ENCODE measurements around the gene ZNF804B.

Gene ZNF804B

DNA sequence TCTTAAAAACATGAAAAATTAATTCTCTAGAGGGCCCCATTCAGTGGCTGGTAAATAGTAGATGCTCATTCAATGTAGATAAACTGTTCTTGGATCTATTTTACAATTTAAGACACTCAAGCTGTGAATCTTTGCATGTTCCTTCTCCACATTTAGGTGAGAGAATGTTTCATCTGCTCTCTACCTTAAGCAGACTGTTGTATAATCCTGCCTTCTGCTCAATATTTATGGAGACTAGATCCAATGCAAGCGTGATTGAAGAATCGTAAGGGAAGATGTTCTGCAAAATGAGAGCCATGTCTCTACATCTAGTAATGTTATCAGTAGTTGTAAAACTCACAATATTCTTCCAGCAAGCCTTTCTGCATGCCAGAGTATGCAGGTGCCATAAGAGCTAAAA is 151.0 kb downstream of the ZNF804B start:
- H3K4me1 ChIP-seq (ENCODE audit: control insufficient read depth, insufficient read depth, low read length) = no peaks in the 10 kb centered on the region
- no peak overlapping the region for H3K9ac ChIP-seq (ENCODE audit: low read length in 2 of 2)
- H3K36me3 ChIP-seq (ENCODE audit: control insufficient read depth in 2 of 2, insufficient read depth in 2 of 2, low read length in 2 of 2) = no peaks in the 10 kb centered on the region
- no peak overlapping the region for H3K27ac ChIP-seq (ENCODE audit: low read length)
- no peaks in the 10 kb centered on the region for H3K9me3 ChIP-seq (ENCODE audit: control insufficient read depth in 2 of 2, low read length in 2 of 2)
- H3K27me3 ChIP-seq (ENCODE audit: control insufficient read depth in 1 of 2, insufficient read depth in 2 of 2, low read length in 2 of 2) = no peaks in the 10 kb centered on the region
- H3K4me3 ChIP-seq (ENCODE audit: low read length in 2 of 2) = no peak overlapping the region

DNA sequence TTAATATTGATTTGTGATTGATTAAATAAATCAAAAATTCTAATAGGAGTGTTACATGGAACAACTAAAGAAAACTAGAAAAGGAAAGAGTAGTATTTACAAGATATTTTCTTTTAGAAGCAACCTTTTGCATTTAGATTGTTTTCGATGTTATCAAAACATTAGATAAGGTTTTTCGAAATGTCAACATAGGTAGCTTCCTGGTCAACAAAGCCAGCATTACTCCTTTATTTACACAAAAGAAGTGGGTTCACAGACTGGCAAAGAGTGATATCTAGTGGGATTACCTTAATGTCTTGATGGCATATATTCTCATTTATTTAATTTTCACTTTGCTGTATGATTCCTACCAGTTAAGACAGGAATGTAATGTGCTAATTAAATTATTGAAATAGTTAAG is 153.4 kb downstream of the ZNF804B start:
- no peaks in the 10 kb centered on the region for H3K4me1 ChIP-seq (ENCODE audit: control insufficient read depth, insufficient read depth, low read length)
- H3K27ac ChIP-seq (ENCODE audit: low read length) = no peak overlapping the region
- no peak overlapping the region for H3K4me3 ChIP-seq (ENCODE audit: low read length in 2 of 2)
- no peaks in the 10 kb centered on the region for H3K36me3 ChIP-seq (ENCODE audit: control insufficient read depth in 2 of 2, insufficient read depth in 2 of 2, low read length in 2 of 2)
- H3K27me3 ChIP-seq (ENCODE audit: control insufficient read depth in 1 of 2, insufficient read depth in 2 of 2, low read length in 2 of 2) = no peaks in the 10 kb centered on the region
- H3K9ac ChIP-seq (ENCODE audit: low read length in 2 of 2) = no peak overlapping the region
- no peaks in the 10 kb centered on the region for H3K9me3 ChIP-seq (ENCODE audit: control insufficient read depth in 2 of 2, low read length in 2 of 2)

DNA sequence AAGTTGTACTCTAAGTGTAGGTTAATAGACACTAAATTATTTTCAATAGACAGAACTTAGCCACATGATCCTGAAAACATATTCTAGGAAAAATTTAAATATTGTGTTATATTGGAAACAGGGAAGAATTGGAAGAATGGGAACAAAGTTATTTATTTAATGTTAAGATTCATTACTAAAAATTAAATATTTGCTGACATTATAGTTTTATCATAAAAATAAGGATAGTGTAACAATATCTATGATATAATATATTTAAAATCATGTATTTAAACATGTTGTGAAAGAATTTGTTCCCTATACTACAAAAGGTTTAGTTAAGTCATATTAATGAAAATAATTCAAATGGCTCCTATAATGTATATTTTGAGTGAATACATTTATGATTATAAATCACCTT is 156.1 kb downstream of the ZNF804B start:
- Histone ChIP-seq H3K9me3 (ENCODE audit: control insufficient read depth in 2 of 2, low read length in 2 of 2) (no peaks in the 10 kb centered on the region), H3K36me3 (ENCODE audit: control insufficient read depth in 2 of 2, insufficient read depth in 2 of 2, low read length in 2 of 2) (no peaks in the 10 kb centered on the region), H3K4me1 (ENCODE audit: control insufficient read depth, insufficient read depth, low read length) (no peaks in the 10 kb centered on the region), H3K27ac (ENCODE audit: low read length) (no peak overlapping the region), H3K4me3 (ENCODE audit: low read length in 2 of 2) (no peak overlapping the region), H3K9ac (ENCODE audit: low read length in 2 of 2) (no peak overlapping the region), H3K27me3 (ENCODE audit: control insufficient read depth in 1 of 2, insufficient read depth in 2 of 2, low read length in 2 of 2) (no peaks in the 10 kb centered on the region)

DNA sequence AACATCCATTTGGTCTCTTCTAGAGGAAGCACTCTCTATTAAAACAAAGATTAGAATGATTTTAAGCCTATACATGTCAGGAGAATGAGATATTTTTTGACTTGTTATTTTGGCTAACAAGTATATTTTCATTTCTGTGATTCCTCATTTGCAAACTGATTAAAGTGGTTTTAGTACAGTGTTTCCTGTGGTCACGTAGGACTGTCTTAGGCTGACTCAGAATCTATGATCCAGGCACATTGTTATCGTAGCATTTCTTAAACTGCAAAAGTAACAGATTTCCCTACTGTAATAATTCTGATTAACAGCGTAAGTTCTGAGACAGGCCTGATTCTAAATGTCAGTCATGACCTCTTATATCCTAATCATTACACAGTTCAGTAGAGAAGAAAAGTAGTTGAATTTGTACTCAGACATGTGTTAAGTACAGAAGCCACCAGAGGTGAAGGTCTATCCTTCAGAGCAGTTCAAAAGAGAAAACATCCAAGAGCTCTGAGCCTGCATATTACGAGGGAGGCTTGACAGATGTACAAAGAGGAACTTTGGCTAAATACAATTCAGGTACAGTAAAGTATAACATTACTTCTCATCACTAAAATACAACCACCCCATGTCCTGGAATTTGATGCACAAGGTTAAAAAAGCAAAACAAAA is 160.1 kb downstream of the ZNF804B start:
- H3K9ac ChIP-seq (ENCODE audit: low read length in 2 of 2) = no peak overlapping the region
- H3K36me3 ChIP-seq (ENCODE audit: control insufficient read depth in 2 of 2, insufficient read depth in 2 of 2, low read length in 2 of 2) = no peaks in the 10 kb centered on the region
- no peaks in the 10 kb centered on the region for H3K27me3 ChIP-seq (ENCODE audit: control insufficient read depth in 1 of 2, insufficient read depth in 2 of 2, low read length in 2 of 2)
- H3K27ac ChIP-seq (ENCODE audit: low read length) = no peak overlapping the region
- no peak overlapping the region for H3K4me3 ChIP-seq (ENCODE audit: low read length in 2 of 2)
- H3K4me1 ChIP-seq (ENCODE audit: control insufficient read depth, insufficient read depth, low read length) = no peaks in the 10 kb centered on the region
- no peaks in the 10 kb centered on the region for H3K9me3 ChIP-seq (ENCODE audit: control insufficient read depth in 2 of 2, low read length in 2 of 2)

DNA sequence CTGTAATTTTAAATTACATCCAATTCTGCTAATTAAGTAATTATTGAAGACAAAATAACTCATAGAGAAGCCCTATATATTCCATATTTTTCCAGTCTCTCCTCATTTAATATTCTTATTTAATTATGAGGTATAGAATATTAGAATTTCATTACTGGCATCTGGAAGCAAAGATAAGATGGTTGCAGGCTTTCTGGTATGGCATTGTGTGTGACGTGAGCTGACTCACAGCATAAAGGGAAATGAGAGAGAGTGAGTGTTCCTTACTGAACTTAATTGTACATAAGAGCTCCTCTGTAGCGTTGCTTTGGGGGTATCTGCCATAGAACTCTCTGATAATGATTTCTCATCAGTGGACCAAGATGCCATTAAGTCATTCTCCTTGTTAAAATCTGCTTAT is 163.4 kb downstream of the ZNF804B start:
- H3K27ac ChIP-seq (ENCODE audit: low read length) = no peak overlapping the region
- no peaks in the 10 kb centered on the region for H3K36me3 ChIP-seq (ENCODE audit: control insufficient read depth in 2 of 2, insufficient read depth in 2 of 2, low read length in 2 of 2)
- H3K9ac ChIP-seq (ENCODE audit: low read length in 2 of 2) = no peak overlapping the region
- no peaks in the 10 kb centered on the region for H3K27me3 ChIP-seq (ENCODE audit: control insufficient read depth in 1 of 2, insufficient read depth in 2 of 2, low read length in 2 of 2)
- no peaks in the 10 kb centered on the region for H3K4me1 ChIP-seq (ENCODE audit: control insufficient read depth, insufficient read depth, low read length)
- H3K9me3 ChIP-seq (ENCODE audit: control insufficient read depth in 2 of 2, low read length in 2 of 2) = no peaks in the 10 kb centered on the region
- no peak overlapping the region for H3K4me3 ChIP-seq (ENCODE audit: low read length in 2 of 2)

DNA sequence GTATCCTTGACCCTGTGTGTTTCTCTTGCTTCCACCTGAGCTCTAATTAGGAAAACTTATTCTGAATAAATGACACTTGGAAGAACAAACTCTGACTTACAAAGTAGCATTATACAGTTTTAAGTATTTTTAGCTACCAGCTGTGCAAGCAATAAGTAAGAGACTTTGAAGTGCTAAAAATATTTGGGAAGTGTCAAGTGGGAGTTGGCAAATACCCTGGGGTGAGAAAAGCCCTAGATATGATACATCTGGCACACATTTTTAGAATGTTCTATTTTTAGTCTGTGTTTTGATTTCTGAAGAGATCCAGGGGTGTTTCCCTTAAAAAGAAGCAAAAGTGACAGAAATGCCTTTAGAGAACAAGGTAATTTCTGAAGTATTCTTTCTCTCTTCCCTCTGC is 168.8 kb downstream of the ZNF804B start:
- no peaks in the 10 kb centered on the region for H3K4me1 ChIP-seq (ENCODE audit: control insufficient read depth, insufficient read depth, low read length)
- no peak overlapping the region for H3K4me3 ChIP-seq (ENCODE audit: low read length in 2 of 2)
- no peaks in the 10 kb centered on the region for H3K9me3 ChIP-seq (ENCODE audit: control insufficient read depth in 2 of 2, low read length in 2 of 2)
- H3K27me3 ChIP-seq (ENCODE audit: control insufficient read depth in 1 of 2, insufficient read depth in 2 of 2, low read length in 2 of 2) = no peaks in the 10 kb centered on the region
- H3K9ac ChIP-seq (ENCODE audit: low read length in 2 of 2) = no peak overlapping the region
- no peaks in the 10 kb centered on the region for H3K36me3 ChIP-seq (ENCODE audit: control insufficient read depth in 2 of 2, insufficient read depth in 2 of 2, low read length in 2 of 2)
- H3K27ac ChIP-seq (ENCODE audit: low read length) = no peak overlapping the region

DNA sequence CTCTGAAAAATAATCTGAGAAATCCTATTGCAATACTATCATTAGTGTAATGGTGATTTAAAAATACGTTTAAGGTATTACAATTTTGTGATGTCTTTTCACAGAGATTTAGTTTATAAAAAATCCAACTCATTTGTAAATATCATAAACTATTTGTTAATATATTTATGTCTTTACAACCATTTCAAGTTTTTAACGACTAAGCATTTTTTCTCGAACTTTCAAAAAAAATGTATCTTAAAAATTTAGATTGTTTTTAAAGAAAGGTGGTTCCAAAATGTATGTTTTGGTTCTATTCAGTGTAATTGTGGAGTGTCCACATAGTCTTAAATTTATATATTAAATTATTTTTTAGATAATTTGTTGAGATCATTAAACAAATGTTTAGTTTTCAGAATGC is 170.2 kb downstream of the ZNF804B start:
- H3K27ac ChIP-seq (ENCODE audit: low read length) = no peak overlapping the region
- no peaks in the 10 kb centered on the region for H3K9me3 ChIP-seq (ENCODE audit: control insufficient read depth in 2 of 2, low read length in 2 of 2)
- no peak overlapping the region for H3K4me3 ChIP-seq (ENCODE audit: low read length in 2 of 2)
- H3K4me1 ChIP-seq (ENCODE audit: control insufficient read depth, insufficient read depth, low read length) = no peaks in the 10 kb centered on the region
- H3K27me3 ChIP-seq (ENCODE audit: control insufficient read depth in 1 of 2, insufficient read depth in 2 of 2, low read length in 2 of 2) = no peaks in the 10 kb centered on the region
- H3K36me3 ChIP-seq (ENCODE audit: control insufficient read depth in 2 of 2, insufficient read depth in 2 of 2, low read length in 2 of 2) = no peaks in the 10 kb centered on the region
- H3K9ac ChIP-seq (ENCODE audit: low read length in 2 of 2) = no peak overlapping the region

DNA sequence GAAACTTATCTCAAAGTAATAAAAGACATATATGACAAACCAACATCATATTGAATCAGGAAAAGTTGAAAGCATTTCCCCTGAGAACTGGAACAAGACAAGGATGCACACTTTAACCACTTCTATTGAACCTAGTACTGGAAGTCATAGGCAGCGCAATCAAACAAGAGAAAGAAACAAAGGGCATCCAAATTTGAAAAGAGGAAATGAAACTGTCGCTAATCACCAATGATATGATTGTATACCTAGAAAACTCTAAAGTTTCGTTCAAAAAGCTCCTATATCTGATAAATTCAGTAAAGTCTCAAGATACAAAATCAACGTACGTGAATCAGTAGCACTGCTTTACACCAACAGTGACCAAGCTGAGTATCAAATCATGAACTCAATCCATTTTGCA is 173.8 kb downstream of the ZNF804B start:
- Histone ChIP-seq H3K27ac (ENCODE audit: low read length) (no peak overlapping the region), H3K4me1 (ENCODE audit: control insufficient read depth, insufficient read depth, low read length) (no peaks in the 10 kb centered on the region), H3K36me3 (ENCODE audit: control insufficient read depth in 2 of 2, insufficient read depth in 2 of 2, low read length in 2 of 2) (no peaks in the 10 kb centered on the region), H3K9me3 (ENCODE audit: control insufficient read depth in 2 of 2, low read length in 2 of 2) (no peaks in the 10 kb centered on the region), H3K4me3 (ENCODE audit: low read length in 2 of 2) (no peak overlapping the region), H3K27me3 (ENCODE audit: control insufficient read depth in 1 of 2, insufficient read depth in 2 of 2, low read length in 2 of 2) (no peaks in the 10 kb centered on the region), H3K9ac (ENCODE audit: low read length in 2 of 2) (no peak overlapping the region)

DNA sequence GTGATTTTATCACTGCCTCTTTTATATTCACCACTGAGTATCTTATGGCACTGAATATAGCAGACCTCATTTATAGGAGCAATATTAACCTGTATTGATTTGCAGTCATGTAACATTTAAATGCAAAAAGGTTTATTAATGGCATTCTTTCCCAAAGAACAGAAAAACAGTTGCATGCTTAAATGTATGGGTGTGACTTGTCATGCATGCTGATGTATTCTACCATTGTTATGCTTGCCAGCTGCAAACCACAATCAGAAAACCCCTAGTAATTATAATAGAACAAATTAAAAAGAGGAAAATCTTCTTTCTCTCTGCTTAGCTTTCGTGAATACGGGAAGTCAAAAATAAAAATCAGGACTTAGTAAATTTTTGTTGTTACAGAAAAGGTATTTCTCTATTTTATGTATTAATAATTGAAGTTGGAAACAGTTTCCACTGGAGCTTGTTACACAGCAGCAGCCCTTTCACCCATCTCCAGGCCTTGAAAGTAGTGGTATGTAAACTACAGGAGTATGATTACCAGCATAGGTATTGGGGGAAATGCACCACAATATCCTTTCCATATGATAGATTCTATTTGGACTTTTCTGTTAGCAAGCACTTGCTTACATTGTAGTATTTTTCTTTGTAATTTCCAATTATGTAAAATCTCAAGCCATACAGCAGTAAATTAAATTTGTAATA is 183.5 kb downstream of the ZNF804B start:
- Histone ChIP-seq H3K27ac (ENCODE audit: low read length) (no peak overlapping the region), H3K9me3 (ENCODE audit: control insufficient read depth in 2 of 2, low read length in 2 of 2) (no peaks in the 10 kb centered on the region), H3K4me3 (ENCODE audit: low read length in 2 of 2) (no peak overlapping the region), H3K27me3 (ENCODE audit: control insufficient read depth in 1 of 2, insufficient read depth in 2 of 2, low read length in 2 of 2) (no peaks in the 10 kb centered on the region), H3K4me1 (ENCODE audit: control insufficient read depth, insufficient read depth, low read length) (no peaks in the 10 kb centered on the region), H3K9ac (ENCODE audit: low read length in 2 of 2) (no peak overlapping the region), H3K36me3 (ENCODE audit: control insufficient read depth in 2 of 2, insufficient read depth in 2 of 2, low read length in 2 of 2) (no peaks in the 10 kb centered on the region)

DNA sequence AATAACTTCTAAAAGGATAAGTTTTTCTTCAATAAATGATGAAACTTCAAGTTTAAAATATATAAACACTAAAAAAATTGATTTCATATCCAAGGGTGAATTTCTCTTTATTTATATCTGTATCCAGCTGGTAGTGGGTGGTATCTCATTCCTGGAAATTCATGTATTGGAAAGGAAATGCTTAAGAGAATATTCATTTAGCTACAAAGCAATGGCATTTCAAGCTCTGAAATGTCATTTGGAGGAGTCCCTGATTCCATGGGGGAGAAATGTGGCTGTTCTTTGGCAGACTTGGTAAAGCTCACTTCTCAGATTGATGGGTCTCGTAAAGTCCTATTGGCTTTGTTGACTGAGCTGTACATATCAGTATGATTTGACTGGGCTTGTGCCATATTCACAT is 192.3 kb downstream of the ZNF804B start:
- Histone ChIP-seq H3K9me3 (ENCODE audit: control insufficient read depth in 2 of 2, low read length in 2 of 2) (no peaks in the 10 kb centered on the region), H3K27ac (ENCODE audit: low read length) (no peak overlapping the region), H3K4me1 (ENCODE audit: control insufficient read depth, insufficient read depth, low read length) (no peaks in the 10 kb centered on the region)

DNA sequence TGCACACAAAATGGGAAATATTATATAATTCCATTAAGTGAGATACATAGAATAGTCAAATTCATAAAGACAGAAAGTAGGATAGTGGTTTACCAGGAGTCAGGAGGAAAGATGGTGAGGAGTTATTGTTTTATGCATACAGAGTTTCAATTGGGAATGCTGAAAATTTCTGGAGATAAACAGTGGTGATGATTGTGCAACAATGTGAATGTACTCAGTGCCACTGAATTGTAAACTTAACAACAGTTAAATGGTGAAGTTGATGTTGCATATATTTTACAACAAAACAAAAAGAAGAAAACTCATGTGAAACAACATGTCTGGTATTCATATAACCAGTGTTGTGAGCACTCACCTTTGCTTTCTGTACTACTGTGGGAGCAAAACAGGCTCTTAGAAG is 204.9 kb downstream of the ZNF804B start:
- Histone ChIP-seq H3K27ac (ENCODE audit: low read length) (no peak overlapping the region), H3K9me3 (ENCODE audit: control insufficient read depth in 2 of 2, low read length in 2 of 2) (no peaks in the 10 kb centered on the region), H3K9ac (ENCODE audit: low read length in 2 of 2) (no peak overlapping the region)

More for the DNA sequence above, 192.3 kb downstream of the ZNF804B start:
- Histone ChIP-seq H3K27me3 (ENCODE audit: control insufficient read depth in 1 of 2, insufficient read depth in 2 of 2, low read length in 2 of 2) (no peaks in the 10 kb centered on the region), H3K4me3 (ENCODE audit: low read length in 2 of 2) (no peak overlapping the region), H3K36me3 (ENCODE audit: control insufficient read depth in 2 of 2, insufficient read depth in 2 of 2, low read length in 2 of 2) (no peaks in the 10 kb centered on the region), H3K9ac (ENCODE audit: low read length in 2 of 2) (no peak overlapping the region)

More for the DNA sequence above, 204.9 kb downstream of the ZNF804B start:
- no peaks in the 10 kb centered on the region for H3K36me3 ChIP-seq (ENCODE audit: control insufficient read depth in 2 of 2, insufficient read depth in 2 of 2, low read length in 2 of 2)
- no peaks in the 10 kb centered on the region for H3K4me1 ChIP-seq (ENCODE audit: control insufficient read depth, insufficient read depth, low read length)
- H3K27me3 ChIP-seq (ENCODE audit: control insufficient read depth in 1 of 2, insufficient read depth in 2 of 2, low read length in 2 of 2) = no peaks in the 10 kb centered on the region
- H3K4me3 ChIP-seq (ENCODE audit: low read length in 2 of 2) = no peak overlapping the region

Measured in stomach smooth muscle (tissue), 2 donors.